Activated CD8-positive, alpha-beta memory T cell treated with anti-CD3 and anti-CD28 coated beads, Interleukin-2, amount 50 U/mL, for 4 hours (primary cell): ENCODE results near the gene APBB1IP.
A peak's percentile ranks its signal among the peaks of the same experiment; 100 is the strongest.

Experiments used
- DNase-seq: peaks from one replicate; pipeline ENCODE4 v3.0.0-alpha.2; 2020

Gene APBB1IP

GRCh38 chr10:26513101-26513500 lies 75.0 kb downstream of the APBB1IP start:
- no peak for DNase-seq

- DNase-seq: no peak
Observed at GRCh38 chr10:26516540-26517101, 78.5 kb downstream of the APBB1IP start.

- DNase-seq: no peak
Observed at GRCh38 chr10:26517141-26517867, 79.2 kb downstream of the APBB1IP start.

GRCh38 chr10:26519803-26520202 lies 81.7 kb downstream of the APBB1IP start:
- no peak for DNase-seq

- no peak for DNase-seq
Observed at GRCh38 chr10:26520575-26520974, 82.4 kb downstream of the APBB1IP start.

GRCh38 chr10:26524161-26524896 lies 86.2 kb downstream of the APBB1IP start:
- no peak for DNase-seq

- DNase-seq: no peak
Observed at GRCh38 chr10:26525586-26525985, 87.4 kb downstream of the APBB1IP start.

GRCh38 chr10:26527018-26527417 lies 88.9 kb downstream of the APBB1IP start:
- peak; percentile 32 for DNase-seq

GRCh38 chr10:26528048-26528447 lies 89.9 kb downstream of the APBB1IP start:
- DNase-seq: no peak

GRCh38 chr10:26528715-26529393 lies 90.7 kb downstream of the APBB1IP start:
- no peak for DNase-seq

GRCh38 chr10:26534384-26534783 lies 96.2 kb downstream of the APBB1IP start:
- DNase-seq: no peak

- no peak for DNase-seq
Observed at GRCh38 chr10:26540601-26541000, 102.5 kb downstream of the APBB1IP start.

GRCh38 chr10:26543567-26544306 lies 105.6 kb downstream of the APBB1IP start:
- no peak for DNase-seq

- no peak for DNase-seq
Observed at GRCh38 chr10:26544932-26545331, 106.8 kb downstream of the APBB1IP start.

GRCh38 chr10:26550774-26551526 lies 112.8 kb downstream of the APBB1IP start:
- DNase-seq: no peak

GRCh38 chr10:26554246-26554645 lies 116.1 kb downstream of the APBB1IP start:
- no peak for DNase-seq

- no peak for DNase-seq
Observed at GRCh38 chr10:26555719-26556368, 117.7 kb downstream of the APBB1IP start.

GRCh38 chr10:26556748-26557640 lies 118.9 kb downstream of the APBB1IP start:
- DNase-seq: no peak

- DNase-seq: no peak
Observed at GRCh38 chr10:26557641-26558014, 119.5 kb downstream of the APBB1IP start.
